NCI-H774 (cell line): Measurements from ENCODE around the gene TTC28.
"Not testable (repeated sequence)": the region's sequence is repeated elsewhere in the genome, so short reads cannot be mapped to it uniquely, and the experiment has no call there.

Experiments used
- DNase-seq: peaks from one replicate; lab custom pipeline; 2025; lab: John Stamatoyannopoulos, UW

The TTC28 gene

GRCh38 chr22:28678170-28678569 lies 1.5 kb downstream of the TTC28 start:
- DNase-seq = not testable (repeated sequence)

- DNase-seq = no peak
Measured at GRCh38 chr22:28674121-28674563, 5.5 kb downstream of the TTC28 start.

- DNase-seq = no peak
Measured at GRCh38 chr22:28670756-28671155, 8.9 kb downstream of the TTC28 start.

- no peak for DNase-seq
Measured at GRCh38 chr22:28670161-28670560, 9.5 kb downstream of the TTC28 start.

GRCh38 chr22:28669387-28669786 lies 10.3 kb downstream of the TTC28 start:
- no peak for DNase-seq

- not testable (repeated sequence) for DNase-seq
Measured at GRCh38 chr22:28663569-28663942, 16.1 kb downstream of the TTC28 start.

- DNase-seq = no peak
Measured at GRCh38 chr22:28658448-28658847, 21.2 kb downstream of the TTC28 start.

GRCh38 chr22:28656181-28656580 lies 23.5 kb downstream of the TTC28 start:
- DNase-seq = no peak

GRCh38 chr22:28650463-28650862 lies 29.2 kb downstream of the TTC28 start:
- no peak for DNase-seq

- no peak for DNase-seq
Measured at GRCh38 chr22:28648792-28649191, 30.8 kb downstream of the TTC28 start.

- DNase-seq = no peak
Measured at GRCh38 chr22:28647216-28647615, 32.4 kb downstream of the TTC28 start.

- no peak for DNase-seq
Measured at GRCh38 chr22:28639321-28639720, 40.3 kb downstream of the TTC28 start.

GRCh38 chr22:28637225-28637624 lies 42.4 kb downstream of the TTC28 start:
- no peak for DNase-seq

- DNase-seq = no peak
Measured at GRCh38 chr22:28630177-28630574, 49.5 kb downstream of the TTC28 start.

- no peak for DNase-seq
Measured at GRCh38 chr22:28629420-28630176, 50.0 kb downstream of the TTC28 start.

GRCh38 chr22:28628766-28629165 lies 50.9 kb downstream of the TTC28 start:
- no peak for DNase-seq

- no peak for DNase-seq
Measured at GRCh38 chr22:28627791-28628190, 51.8 kb downstream of the TTC28 start.

- no peak for DNase-seq
Measured at GRCh38 chr22:28620244-28620922, 59.3 kb downstream of the TTC28 start.

- no peak for DNase-seq
Measured at GRCh38 chr22:28619236-28619635, 60.4 kb downstream of the TTC28 start.

GRCh38 chr22:28615423-28615822 lies 64.2 kb downstream of the TTC28 start:
- not testable (repeated sequence) for DNase-seq

- DNase-seq = no peak
Measured at GRCh38 chr22:28609921-28610320, 69.7 kb downstream of the TTC28 start.

GRCh38 chr22:28608546-28608945 lies 71.1 kb downstream of the TTC28 start:
- DNase-seq = no peak

- DNase-seq = no peak
Measured at GRCh38 chr22:28607795-28608194, 71.8 kb downstream of the TTC28 start.
